GM12891 (cell line): ENCODE data around the gene NPBWR2.

Source experiments
- POLR2A ChIP-seq: IDR thresholded peaks from 2 replicates; pipeline ENCODE4 v1.6.1; 2011; ENCODE audit warnings: low read depth, low read length, control low read depth
- POLR2AphosphoS5 ChIP-seq: IDR thresholded peaks from 2 replicates; pipeline ENCODE4 v1.6.1; 2011; ENCODE audit warnings: low read depth, low read length, control low read depth
- POU2F2 ChIP-seq: IDR thresholded peaks from 2 replicates; pipeline ENCODE4 v1.6.1; 2011; ENCODE audit warnings: low read depth, mild to moderate bottlenecking, control low read depth, low read length, moderate library complexity
- SPI1 ChIP-seq: IDR thresholded peaks from 2 replicates; pipeline ENCODE4 v1.6.1; 2011; ENCODE audit warnings: low read depth, low read length, control low read depth
- TAF1 ChIP-seq: IDR thresholded peaks from 2 replicates; pipeline ENCODE4 v1.6.1; 2011; ENCODE audit warnings: low read depth, low read length, control low read depth

DNA sequence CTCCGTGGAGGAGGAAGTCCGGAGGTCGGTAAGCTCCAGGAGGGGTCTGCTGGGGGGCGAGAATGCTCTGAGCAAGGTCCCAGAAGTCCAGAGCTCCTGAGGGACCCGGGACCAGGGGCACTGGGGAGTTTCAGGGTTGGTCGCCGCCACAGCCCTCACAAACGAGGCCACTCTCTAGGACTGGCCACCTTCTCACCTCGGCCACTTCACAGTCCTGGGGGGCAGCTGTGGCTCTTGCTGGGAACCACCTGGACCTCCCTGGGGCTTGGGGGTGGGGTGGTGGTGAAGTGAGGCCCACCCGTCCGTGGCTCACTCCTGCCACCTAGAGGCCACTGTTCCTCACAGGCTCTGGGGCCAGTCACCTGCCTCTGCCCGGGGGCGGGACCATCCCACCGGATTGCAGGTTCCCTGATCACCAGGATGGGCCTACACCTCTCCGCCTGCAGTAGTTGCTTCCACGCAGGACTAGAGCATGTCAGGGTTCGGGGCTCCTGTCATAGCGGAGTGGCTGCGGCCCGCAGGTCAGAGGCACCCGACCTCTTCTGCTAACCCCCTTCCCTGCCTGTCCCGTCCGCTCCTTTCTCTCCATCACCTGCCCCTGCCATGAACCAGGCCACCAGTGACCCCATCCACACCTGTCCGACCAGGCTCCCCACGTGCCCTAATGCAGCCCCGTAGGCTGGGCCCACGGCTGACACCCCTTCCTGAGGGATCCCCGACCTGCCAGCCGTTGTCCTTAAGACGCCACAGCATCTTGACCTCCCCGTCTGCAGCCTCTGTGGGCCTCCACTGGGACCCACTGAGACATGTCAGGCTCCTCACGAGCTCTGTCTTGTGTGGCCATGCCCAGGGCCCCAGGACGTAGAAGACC is 49.5 kb downstream of the NPBWR2 start:
- TF ChIP-seq POLR2A (no peak), POLR2AphosphoS5 (no peak), TAF1 (no peak), SPI1 (no peak), POU2F2 (peak; percentile 39; the same call in 1 of the 2 replicates)
